Endothelial cell of umbilical vein (primary cell): ENCODE results near the gene PBLD.

ENCODE experiments used
- FOS ChIP-seq: IDR thresholded peaks from 2 replicates; pipeline ENCODE4 v1.6.1; 2011; ENCODE audit warnings: mild to moderate bottlenecking, low read length, moderate library complexity, borderline replicate concordance; ENCODE audit not compliant: insufficient read depth
- POLR2A ChIP-seq: IDR thresholded peaks from 2 replicates; pipeline ENCODE4 v1.6.1; 2012; ENCODE audit warnings: low read depth, mild to moderate bottlenecking, control low read depth, low read length
- POLR2AphosphoS5 ChIP-seq: IDR thresholded peaks from 2 replicates; pipeline ENCODE4 v1.6.1; 2012; ENCODE audit warnings: low read depth, mild to moderate bottlenecking, control low read depth, low read length, moderate library complexity; ENCODE audit not compliant: insufficient read depth
- TF ChIP-seq, protein P1 (sequence below), 2 donors: IDR thresholded peaks; 1 replicate in 1 of 2; 2 replicates in 1 of 2; pipeline ENCODE4 v1.5.1; 2011; ENCODE audit warnings: low read length in 2 of 2, mild to moderate bottlenecking in 2 of 2, moderate library complexity in 2 of 2, control low read depth in 1 of 2, inconsistent platforms in 1 of 2, low read depth in 1 of 2; ENCODE audit not compliant: insufficient read depth in 1 of 2; ENCODE audit errors: extremely low read depth in 1 of 2
- TF ChIP-seq, protein P2 (sequence below): IDR thresholded peaks from 2 replicates; pipeline ENCODE4 v1.6.1; 2011; ENCODE audit not compliant: insufficient read depth, insufficient read length

DNA sequence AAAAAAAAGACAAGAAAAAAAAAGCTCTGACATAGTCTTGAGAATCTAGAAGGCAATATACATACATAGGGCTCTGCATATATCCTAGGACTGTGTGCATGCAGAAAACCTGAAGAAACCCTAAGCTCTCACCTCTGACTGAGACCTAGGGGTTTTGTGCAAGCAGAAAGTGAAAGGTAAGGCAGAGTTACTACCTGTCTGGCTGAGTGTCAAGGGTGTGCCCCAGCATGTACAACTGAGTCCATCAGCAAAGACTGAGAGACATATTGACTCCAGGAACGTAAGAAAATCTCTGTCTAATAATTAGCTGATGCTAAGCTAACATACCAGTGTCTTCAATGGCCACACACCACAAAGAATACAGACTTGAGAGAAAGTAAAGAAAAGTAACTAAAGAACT is 17.1 kb downstream of the PBLD start:
- TF ChIP-seq, protein P1, sequence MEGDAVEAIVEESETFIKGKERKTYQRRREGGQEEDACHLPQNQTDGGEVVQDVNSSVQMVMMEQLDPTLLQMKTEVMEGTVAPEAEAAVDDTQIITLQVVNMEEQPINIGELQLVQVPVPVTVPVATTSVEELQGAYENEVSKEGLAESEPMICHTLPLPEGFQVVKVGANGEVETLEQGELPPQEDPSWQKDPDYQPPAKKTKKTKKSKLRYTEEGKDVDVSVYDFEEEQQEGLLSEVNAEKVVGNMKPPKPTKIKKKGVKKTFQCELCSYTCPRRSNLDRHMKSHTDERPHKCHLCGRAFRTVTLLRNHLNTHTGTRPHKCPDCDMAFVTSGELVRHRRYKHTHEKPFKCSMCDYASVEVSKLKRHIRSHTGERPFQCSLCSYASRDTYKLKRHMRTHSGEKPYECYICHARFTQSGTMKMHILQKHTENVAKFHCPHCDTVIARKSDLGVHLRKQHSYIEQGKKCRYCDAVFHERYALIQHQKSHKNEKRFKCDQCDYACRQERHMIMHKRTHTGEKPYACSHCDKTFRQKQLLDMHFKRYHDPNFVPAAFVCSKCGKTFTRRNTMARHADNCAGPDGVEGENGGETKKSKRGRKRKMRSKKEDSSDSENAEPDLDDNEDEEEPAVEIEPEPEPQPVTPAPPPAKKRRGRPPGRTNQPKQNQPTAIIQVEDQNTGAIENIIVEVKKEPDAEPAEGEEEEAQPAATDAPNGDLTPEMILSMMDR (IDR thresholded peaks at IDR 0.05; ENCODE audit: extremely low read depth in 1 of 2, insufficient read depth in 1 of 2, low read depth in 1 of 2, low read length in 2 of 2), result no peak
- TF ChIP-seq, protein P2, sequence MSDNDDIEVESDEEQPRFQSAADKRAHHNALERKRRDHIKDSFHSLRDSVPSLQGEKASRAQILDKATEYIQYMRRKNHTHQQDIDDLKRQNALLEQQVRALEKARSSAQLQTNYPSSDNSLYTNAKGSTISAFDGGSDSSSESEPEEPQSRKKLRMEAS, result no peak
- TF ChIP-seq POLR2AphosphoS5 (no peak), POLR2A (no peak), FOS (no peak)
